Activated CD4-positive, alpha-beta T cell treated with anti-CD3 and anti-CD28 coated beads, Interleukin-2, amount 50 U/mL, for 48 hours (primary cell): Measurements from ENCODE around the gene ASNSD1.
"Not testable (repeated sequence)": the region's sequence is repeated elsewhere in the genome, so short reads cannot be mapped to it uniquely, and the experiment has no call there.

Experiments used
- DNase-seq, 2 experiments: peaks; one replicate each; pipeline ENCODE4 v3.0.0-alpha.2; 2020

ASNSD1 gene

DNA sequence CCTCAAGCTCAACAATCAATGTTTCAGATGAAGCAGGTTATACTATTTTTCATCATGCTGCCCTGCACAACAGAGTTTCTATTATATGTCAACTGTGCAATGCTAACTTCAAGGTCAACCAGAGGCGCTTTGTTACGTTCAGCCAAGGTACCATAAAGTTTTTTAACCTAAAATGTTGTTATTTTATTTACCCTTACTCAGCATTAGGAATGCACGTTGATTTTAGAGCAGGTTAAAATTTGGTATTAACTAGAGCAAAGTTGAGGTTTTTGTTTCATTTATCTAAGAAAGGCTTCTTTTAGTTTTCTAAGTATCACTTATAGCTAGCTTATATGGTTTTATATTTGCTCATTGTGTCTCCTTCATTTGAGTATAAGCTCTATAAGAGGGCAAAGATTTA, 35.0 kb downstream of the ASNSD1 start:
- no peak for DNase-seq

- peak in 1 of 2 experiments; percentile 18 for DNase-seq
Measured at GRCh38 chr2:189698020-189698887, 37.0 kb downstream of the ASNSD1 start.

GRCh38 chr2:189700681-189701080, 39.4 kb downstream of the ASNSD1 start:
- DNase-seq = no peak

DNA sequence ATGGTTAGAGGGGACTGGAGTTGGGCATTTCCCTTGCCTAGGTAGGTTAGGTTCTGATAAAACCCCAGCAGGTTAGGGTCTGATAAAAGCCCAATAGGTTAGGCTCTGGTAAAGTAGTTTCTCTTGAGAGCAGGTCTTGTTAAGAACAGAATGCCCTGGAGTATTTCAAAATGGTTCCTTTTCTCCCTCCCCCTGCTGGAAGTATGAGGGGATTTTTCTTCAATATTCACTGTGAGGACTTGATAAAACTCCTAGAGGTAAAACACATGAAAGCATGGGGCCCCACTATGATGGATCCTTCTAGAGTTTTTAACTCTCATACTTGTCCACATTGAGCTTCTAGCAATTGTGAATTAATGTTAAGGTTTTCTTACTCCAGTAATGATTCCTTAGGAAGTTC, 40.8 kb downstream of the ASNSD1 start:
- DNase-seq = no peak

DNA sequence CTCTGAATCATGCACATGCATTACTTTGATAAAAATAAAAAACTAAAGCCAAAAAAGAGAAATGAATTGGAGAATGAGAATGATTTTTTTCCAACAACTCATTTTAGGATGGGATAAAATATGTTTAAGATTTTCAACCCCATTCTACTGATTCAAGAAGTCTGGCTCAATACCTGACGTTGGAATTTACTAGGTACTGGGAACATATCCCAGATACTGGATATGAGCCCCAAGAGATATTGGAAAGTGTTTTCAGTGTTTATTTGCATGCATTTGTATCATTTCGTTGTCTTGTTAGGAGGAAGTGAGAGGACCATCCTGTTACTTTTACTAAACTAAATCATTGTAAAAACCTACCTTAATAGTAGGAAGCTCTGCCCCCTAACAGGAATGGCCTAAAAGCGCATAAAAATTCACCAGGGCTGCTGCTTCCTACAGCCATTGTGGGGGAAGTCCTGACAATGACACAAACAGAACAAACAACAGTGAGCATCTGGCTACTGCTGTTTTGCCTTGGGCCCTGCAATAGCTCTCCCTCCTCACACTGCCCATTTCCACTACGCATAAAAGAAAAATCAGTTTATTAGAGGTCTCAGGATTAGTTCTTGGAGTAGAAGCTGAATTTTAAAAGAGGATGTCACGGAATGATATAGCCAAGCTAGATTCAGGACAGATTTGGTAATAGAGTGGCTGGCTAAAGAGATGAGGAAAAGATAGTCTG, 48.4 kb downstream of the ASNSD1 start:
- DNase-seq = no peak

GRCh38 chr2:189717593-189717992, 56.3 kb downstream of the ASNSD1 start:
- not testable (repeated sequence) for DNase-seq

GRCh38 chr2:189719571-189719970, 58.3 kb downstream of the ASNSD1 start:
- no peak for DNase-seq
